WTC11 (cell line): ENCODE results near the gene GATC. TPM values are rescaled to one million over a fixed set of nuclear protein-coding genes. Genes with fewer than 3 reads are reported as not detected.

ENCODE experiments used
- ATF3 ChIP-seq: sonication (generic); formaldehyde crosslinking; conservative IDR thresholded peaks from 2 replicates; pipeline ENCODE4 v1.8.1; 2022; ENCODE audit warnings: mild to moderate bottlenecking, missing genetic modification reagents
- CREM ChIP-seq: sonication (generic); formaldehyde crosslinking; IDR thresholded peaks from 2 replicates; pipeline ENCODE4 v1.8.1; 2022; ENCODE audit warnings: mild to moderate bottlenecking, missing genetic modification reagents, moderate library complexity
- E2F4 ChIP-seq: sonication (generic); formaldehyde crosslinking; IDR thresholded peaks from 2 replicates; pipeline ENCODE4 v1.8.1; 2022; ENCODE audit warnings: low read depth, mild to moderate bottlenecking, moderate library complexity, missing genetic modification reagents, borderline replicate concordance
- ESRRA ChIP-seq: sonication (generic); formaldehyde crosslinking; IDR thresholded peaks from 2 replicates; pipeline ENCODE4 v1.8.1; 2022; ENCODE audit warnings: mild to moderate bottlenecking, missing genetic modification reagents, borderline replicate concordance
- FOXJ3 ChIP-seq: sonication (generic); formaldehyde crosslinking; IDR thresholded peaks from 2 replicates; pipeline ENCODE4 v1.9.0; 2021; ENCODE audit warnings: missing genetic modification reagents, mild to moderate bottlenecking, borderline replicate concordance
- FOXP4 ChIP-seq: sonication (generic); formaldehyde crosslinking; IDR thresholded peaks from 2 replicates; pipeline ENCODE4 v1.8.0; 2022; ENCODE audit warnings: mild to moderate bottlenecking, missing genetic modification reagents
- KAT7 ChIP-seq: sonication (generic); formaldehyde crosslinking; IDR thresholded peaks from 2 replicates; pipeline ENCODE4 v1.8.1; 2023; ENCODE audit warnings: missing genetic modification reagents, mild to moderate bottlenecking, borderline replicate concordance
- MAX ChIP-seq: sonication (generic); formaldehyde crosslinking; IDR thresholded peaks from 2 replicates; pipeline ENCODE4 v1.8.0; 2022; ENCODE audit warnings: mild to moderate bottlenecking, missing genetic modification reagents
- MLX ChIP-seq: sonication (generic); formaldehyde crosslinking; IDR thresholded peaks from 2 replicates; pipeline ENCODE4 v1.8.1; 2023; ENCODE audit warnings: mild to moderate bottlenecking, missing genetic modification reagents, moderate library complexity
- NR2C2 ChIP-seq: sonication (generic); formaldehyde crosslinking; IDR thresholded peaks from 2 replicates; pipeline ENCODE4 v1.8.0; 2022; ENCODE audit warnings: mild to moderate bottlenecking, missing genetic modification reagents
- NR3C1 ChIP-seq: sonication (generic); formaldehyde crosslinking; conservative IDR thresholded peaks from 2 replicates; pipeline ENCODE4 v1.8.1; 2023; ENCODE audit warnings: low read depth, mild to moderate bottlenecking, missing genetic modification reagents
- PRDM15 ChIP-seq: sonication (generic); formaldehyde crosslinking; IDR thresholded peaks from 2 replicates; pipeline ENCODE4 v1.8.0; 2022; ENCODE audit warnings: missing genetic modification reagents
- PREB ChIP-seq: sonication (generic); formaldehyde crosslinking; IDR thresholded peaks from 2 replicates; pipeline ENCODE4 v1.8.1; 2022; ENCODE audit warnings: mild to moderate bottlenecking, missing genetic modification reagents, moderate library complexity, borderline replicate concordance
- PRRX2 ChIP-seq: fragments of 250-450 bp; sonication (Bioruptor Pico); IDR thresholded peaks from 2 replicates; pipeline ENCODE4 v1.8.0; 2021; ENCODE audit warnings: mild to moderate bottlenecking
- RELA ChIP-seq: sonication (generic); formaldehyde crosslinking; IDR thresholded peaks from 2 replicates; pipeline ENCODE4 v1.8.1; 2022; ENCODE audit warnings: missing genetic modification reagents, mild to moderate bottlenecking, borderline replicate concordance
- RORB ChIP-seq: fragments of 250-450 bp; sonication (Bioruptor Pico); IDR thresholded peaks from 2 replicates; pipeline ENCODE4 v1.9.0; 2021; ENCODE audit warnings: mild to moderate bottlenecking
- SP1 ChIP-seq: sonication (generic); formaldehyde crosslinking; conservative IDR thresholded peaks from 2 replicates; pipeline ENCODE4 v1.8.1; 2022; ENCODE audit warnings: missing genetic modification reagents
- USF2 ChIP-seq: sonication (generic); formaldehyde crosslinking; IDR thresholded peaks from 2 replicates; pipeline ENCODE4 v1.8.1; 2023; ENCODE audit warnings: mild to moderate bottlenecking, missing genetic modification reagents, moderate library complexity
- ZNF232 ChIP-seq: sonication (generic); formaldehyde crosslinking; IDR thresholded peaks from 2 replicates; pipeline ENCODE4 v1.8.0; 2022; ENCODE audit warnings: mild to moderate bottlenecking, missing genetic modification reagents
- ZNF396 ChIP-seq: fragments of 250-450 bp; sonication (Bioruptor Pico); IDR thresholded peaks from 2 replicates; pipeline ENCODE4 v1.8.0; 2021; ENCODE audit warnings: mild to moderate bottlenecking, moderate library complexity, borderline replicate concordance
- ZNF423 ChIP-seq: fragments of 250-450 bp; sonication (Bioruptor Pico); IDR thresholded peaks from 2 replicates; pipeline ENCODE4 v2.1.2; 2022; ENCODE audit warnings: mild to moderate bottlenecking, moderate library complexity
- ZNF512 ChIP-seq: sonication (generic); formaldehyde crosslinking; IDR thresholded peaks from 2 replicates; pipeline ENCODE4 v1.8.1; 2022; ENCODE audit warnings: missing genetic modification reagents, borderline replicate concordance
- total RNA-seq: library from RNA; stranded (reverse); gene quantifications from 3 replicates; pipeline ENCODE4 v1.2.3, GENCODE V29; 2021

Gene GATC
- total RNA-seq, 1 experiment from 2014 or later: 33.9 TPM

GRCh38 chr12:120469450-120470149, 23.4 kb downstream of the GATC start, which contains the start of gene SRSF9 (continued):
- TF ChIP-seq PRDM15 (CRISPR knock-in tag) (no peak), FOXP4 (CRISPR knock-in tag) (peak; percentile 58; the same call in 1 of the 2 replicates), ZNF423 (CRISPR knock-in tag) (peak; percentile 63; the same call in 1 of the 2 replicates), ATF3 (no peak), RORB (CRISPR knock-in tag) (no peak), MLX (no peak), ZNF396 (CRISPR knock-in tag) (no peak), ZNF232 (CRISPR knock-in tag) (no peak), ESRRA (CRISPR knock-in tag) (no peak; the same call in 1 of the 2 replicates), KAT7 (CRISPR knock-in tag) (no peak; the same call in 1 of the 2 replicates), CREM (CRISPR knock-in tag) (no peak), E2F4 (CRISPR knock-in tag) (no peak), PREB (CRISPR knock-in tag) (no peak), FOXJ3 (CRISPR knock-in tag) (no peak), USF2 (CRISPR knock-in tag) (peak; percentile 48), ZNF512 (CRISPR knock-in tag) (no peak), RELA (CRISPR knock-in tag) (no peak), SP1 (CRISPR knock-in tag) (peak; percentile 57), MAX (peak; percentile 82), NR3C1 (CRISPR knock-in tag) (peak; percentile 93; the same call in 1 of the 2 replicates), NR2C2 (CRISPR knock-in tag) (no peak), PRRX2 (no peak)
